COLO668 (cell line): Measurements from ENCODE around the gene SAMSN1.

ENCODE experiments used
- DNase-seq: peaks from one replicate; lab custom pipeline; 2025; ENCODE audit not compliant: unreplicated experiment; lab: John Stamatoyannopoulos, UW

SAMSN1 gene

DNA sequence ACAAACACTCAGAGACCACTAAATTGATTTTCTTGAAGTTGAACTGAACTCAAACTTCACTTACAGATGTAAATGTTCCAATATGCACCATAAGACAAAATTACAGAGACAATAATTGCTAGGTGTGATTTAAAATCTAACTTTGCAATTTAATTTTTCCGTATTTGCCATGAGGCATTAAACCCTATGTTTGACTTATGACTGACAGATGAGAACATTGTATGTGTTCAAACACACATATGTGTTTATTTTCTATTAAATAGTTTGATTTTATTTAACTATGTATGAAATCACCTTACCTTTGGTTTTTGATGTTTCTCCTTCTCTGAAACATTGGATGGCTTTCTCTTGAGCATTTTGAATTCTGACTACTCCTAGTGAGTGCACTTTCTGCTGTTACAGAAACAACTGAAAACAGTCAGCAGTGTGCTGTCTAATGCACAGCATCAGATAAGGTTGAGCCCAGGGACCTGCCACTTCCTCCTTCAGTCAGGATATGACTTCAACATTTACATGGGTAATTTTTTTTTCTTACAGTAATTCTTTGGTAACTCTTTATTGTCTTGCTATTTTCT is at the start of gene SAMSN1:
Gene SAMSN1, minus strand, starts transcription at position 410 of the 575 bp plus-strand sequence. Its CDS starts 54 bp downstream, at position 356.
- DNase-seq, result no peak

DNA sequence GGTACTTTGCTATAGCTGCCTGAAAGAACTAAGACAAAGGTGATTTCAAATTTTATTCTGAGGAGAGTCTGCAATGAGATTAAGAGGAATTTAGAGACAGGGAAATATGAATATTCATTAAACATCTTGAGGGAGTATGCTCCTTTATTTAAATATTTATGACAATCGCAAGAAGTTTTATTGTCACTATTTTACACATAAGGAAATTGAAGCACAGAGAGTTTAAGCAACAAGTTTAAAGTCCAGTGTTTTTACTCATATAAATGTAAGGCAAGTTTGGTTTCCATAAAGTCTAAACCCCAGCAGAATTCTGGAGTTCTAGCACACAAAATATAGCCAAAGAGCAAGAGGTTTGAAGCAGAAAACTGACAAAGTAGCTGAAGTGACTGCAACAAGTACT is 49.3 kb upstream of the SAMSN1 start:
- DNase-seq, result no peak

DNA sequence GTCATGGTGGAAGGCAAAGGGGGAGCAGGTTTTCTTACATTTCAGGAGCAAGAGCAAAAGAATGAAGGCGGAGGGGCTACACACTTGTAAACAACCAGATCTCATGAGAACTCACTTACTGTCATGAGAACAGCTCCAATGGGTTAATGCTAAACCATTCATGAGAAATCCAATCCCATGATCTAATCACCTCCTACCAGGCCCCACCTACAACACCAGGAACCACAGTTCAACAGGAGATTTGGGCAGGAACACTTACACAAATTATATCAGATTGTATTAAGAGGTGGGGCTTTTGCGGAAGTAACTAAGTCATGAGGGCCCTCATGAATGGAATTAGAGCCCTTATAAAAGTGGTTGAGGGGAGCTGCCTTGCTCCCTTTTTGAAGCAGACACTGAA is 48.9 kb upstream of the SAMSN1 start:
- no peak for DNase-seq

DNA sequence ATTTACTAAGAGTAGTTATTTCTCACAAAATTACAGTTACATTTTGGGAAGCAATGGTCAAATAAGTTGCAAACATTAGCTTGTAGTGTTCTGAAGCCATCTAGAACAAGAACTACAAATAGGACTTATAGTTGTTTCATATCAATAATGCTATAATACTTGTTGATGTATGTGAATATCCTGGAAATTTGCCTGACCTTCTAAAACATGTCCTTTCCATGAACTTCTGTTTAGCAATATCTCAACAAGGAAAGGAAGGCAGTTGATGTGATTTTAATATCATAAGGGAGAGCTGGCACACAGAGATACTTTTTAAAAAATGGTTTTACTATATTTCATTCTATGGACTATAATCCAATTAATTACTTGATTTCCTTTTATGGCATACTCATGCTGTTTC is 47.1 kb upstream of the SAMSN1 start:
- DNase-seq, result no peak

- DNase-seq, result no peak
Observed at GRCh38 chr21:14592296-14593000, 46.3 kb upstream of the SAMSN1 start.

- DNase-seq, result no peak
Observed at GRCh38 chr21:14591882-14592281, 45.8 kb upstream of the SAMSN1 start.

- DNase-seq, result no peak
Observed at GRCh38 chr21:14591377-14591776, 45.3 kb upstream of the SAMSN1 start.

DNA sequence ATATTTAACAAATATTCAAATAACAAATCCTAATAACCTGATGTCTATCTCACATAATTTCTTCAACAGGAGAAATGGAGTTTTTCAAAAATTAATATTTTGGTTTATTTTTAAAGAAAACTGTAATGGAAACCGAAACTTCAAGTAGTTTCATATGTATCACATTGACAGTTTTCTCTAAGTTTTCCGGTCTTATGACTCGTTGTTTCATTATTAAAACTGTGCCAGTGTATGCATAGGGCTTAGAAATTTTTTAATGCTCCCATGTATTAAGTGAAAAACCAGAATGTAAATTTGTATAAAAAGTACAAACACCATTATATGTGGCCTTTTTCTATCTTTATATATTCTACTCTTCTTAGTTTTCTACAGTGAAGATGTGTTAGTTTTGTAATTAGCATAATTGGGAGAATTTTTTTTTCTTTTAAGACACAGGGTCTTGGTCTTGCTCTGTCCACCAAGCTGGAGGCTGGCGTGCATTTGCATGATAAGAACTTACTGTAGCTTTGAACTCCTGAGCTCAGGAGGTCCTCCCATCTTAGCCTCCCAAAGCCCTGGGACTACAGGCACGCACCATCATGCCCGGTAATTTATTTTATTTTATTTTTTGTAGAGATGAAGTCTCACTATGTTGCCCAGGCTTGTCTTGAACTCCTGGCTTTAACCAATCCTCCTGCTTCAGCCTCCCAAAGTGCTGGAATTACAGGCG is 43.9 kb upstream of the SAMSN1 start:
- DNase-seq, result no peak

GRCh38 chr21:14587266-14587665 is 41.2 kb upstream of the SAMSN1 start:
- no peak for DNase-seq

DNA sequence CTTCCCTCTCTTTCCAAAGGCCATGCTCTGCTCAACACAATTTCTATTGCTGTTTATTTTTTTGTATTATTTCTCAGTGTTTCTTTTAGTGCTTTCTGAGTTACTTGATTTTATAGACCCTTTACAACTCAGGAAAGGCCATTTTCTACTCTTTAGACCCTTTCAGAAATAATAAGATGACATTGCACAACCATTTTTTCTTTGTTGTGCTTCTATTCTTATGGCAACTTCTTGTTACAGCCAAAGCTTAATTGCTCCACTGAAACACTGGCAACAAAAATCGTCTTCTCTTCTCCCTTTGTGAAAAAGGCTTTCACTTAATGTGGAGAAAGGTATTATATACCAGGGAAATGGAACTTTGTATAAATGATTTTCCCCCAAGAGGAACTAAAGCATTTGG is 39.0 kb upstream of the SAMSN1 start:
- DNase-seq, result no peak

- no peak for DNase-seq
Observed at GRCh38 chr21:14584357-14585095, 38.4 kb upstream of the SAMSN1 start.

DNA sequence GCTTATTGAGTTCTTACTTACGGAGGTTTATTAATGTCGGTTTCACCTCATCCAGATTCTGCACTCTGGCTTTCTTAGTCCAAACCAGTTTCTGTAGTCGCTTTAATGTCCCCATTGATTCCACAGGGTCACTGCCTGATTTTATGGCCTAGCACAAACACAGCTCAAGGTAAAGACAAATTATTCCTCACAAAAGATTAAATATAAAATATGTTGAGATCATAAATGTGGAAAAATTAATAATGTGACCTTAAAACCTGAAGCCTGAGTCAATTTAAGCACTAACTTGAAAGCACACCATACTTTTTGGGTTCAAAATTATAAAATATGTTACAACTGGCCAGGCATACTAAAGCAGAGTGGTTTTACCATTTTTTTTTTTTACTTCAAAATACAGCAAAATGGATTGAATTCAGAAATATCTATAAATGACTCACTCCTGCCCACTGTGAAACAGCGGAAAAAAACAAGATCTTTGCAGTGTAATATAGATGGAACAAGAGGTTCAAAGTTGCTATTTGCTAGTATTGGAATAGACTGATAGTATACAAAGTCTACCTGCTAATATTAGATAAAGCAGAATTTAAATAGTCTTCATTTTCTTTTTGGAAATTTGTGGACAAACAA is 37.6 kb upstream of the SAMSN1 start:
- DNase-seq, result no peak

GRCh38 chr21:14582934-14583628 is 37.0 kb upstream of the SAMSN1 start:
- DNase-seq, result no peak

GRCh38 chr21:14581902-14582457 is 35.9 kb upstream of the SAMSN1 start:
- DNase-seq, result no peak

DNA sequence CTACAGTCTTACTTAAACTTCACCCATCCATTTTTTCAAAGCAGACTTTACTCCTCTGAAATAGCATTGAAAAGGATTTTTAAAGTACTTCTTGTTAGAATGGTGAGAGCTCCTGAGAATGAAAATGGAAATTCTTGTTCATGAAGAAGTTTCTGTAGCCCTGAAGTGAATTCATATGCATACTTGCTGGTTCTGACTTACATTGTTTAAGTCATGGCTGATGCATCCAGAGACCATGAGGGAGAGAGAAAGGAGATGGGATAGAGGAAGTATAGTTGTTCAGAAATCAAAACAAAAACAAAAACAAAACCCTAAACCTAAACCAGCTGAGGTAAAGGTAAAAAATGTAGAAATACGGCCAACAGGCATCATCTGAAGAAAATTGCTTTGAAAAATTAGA is 27.1 kb upstream of the SAMSN1 start:
- DNase-seq, result no peak

DNA sequence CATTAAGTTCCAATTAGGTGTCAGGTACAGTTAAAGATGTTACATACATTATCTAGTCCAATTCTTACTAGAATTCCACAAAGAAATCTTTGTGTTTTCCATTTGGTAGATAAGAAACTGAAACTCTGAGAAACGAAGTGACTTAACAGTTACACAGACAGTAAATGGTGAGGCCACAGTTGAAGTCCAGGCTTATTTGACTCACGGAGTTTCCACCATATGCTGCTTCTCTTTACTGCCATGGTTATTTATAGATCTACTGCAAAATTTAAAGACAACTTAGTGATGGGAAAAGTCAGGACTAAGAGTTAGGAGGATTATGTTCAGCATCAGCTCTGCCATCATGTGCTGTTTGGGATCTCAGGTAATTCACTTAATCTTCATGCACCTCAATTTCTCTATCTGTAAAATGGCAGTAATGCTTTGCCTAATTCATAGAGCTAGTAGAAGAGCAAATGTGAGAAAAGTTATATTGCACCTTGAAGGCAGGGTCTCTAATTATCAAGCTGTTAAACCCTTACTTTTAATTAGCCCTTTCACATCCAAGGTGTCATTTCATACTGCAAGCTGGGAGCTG is 26.2 kb upstream of the SAMSN1 start:
- DNase-seq, result no peak

DNA sequence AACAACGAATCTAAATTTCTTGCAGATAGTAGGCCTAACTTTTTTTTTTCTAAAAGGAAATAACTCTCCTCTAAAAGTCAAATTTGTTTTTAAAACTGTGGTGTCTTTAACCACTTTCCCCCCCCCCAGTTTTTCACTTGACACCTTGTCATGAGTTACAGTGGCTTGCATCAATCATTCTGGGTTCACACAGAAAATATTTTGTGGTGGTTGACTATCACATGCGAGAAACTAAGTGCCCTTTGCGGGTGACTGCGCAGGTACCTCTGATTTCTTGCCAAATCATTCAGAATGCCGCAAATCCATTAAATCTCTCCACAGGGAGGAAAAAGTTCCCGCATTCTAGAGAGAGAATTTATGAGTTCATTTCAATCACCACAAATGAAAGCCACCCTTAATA is 23.8 kb upstream of the SAMSN1 start:
- DNase-seq, result no peak

- no peak for DNase-seq
Observed at GRCh38 chr21:14569026-14569621, 23.0 kb upstream of the SAMSN1 start.
